NCI-H1930 (cell line): ENCODE measurements around the gene SLC5A2.
"Not testable (repeated sequence)": the region's sequence is repeated elsewhere in the genome, so short reads cannot be mapped to it uniquely, and the experiment has no call there.

Experiments used
- DNase-seq, 2 experiments: peaks; one replicate each; lab custom pipeline; 2025; lab: John Stamatoyannopoulos, UW

The SLC5A2 gene

DNA sequence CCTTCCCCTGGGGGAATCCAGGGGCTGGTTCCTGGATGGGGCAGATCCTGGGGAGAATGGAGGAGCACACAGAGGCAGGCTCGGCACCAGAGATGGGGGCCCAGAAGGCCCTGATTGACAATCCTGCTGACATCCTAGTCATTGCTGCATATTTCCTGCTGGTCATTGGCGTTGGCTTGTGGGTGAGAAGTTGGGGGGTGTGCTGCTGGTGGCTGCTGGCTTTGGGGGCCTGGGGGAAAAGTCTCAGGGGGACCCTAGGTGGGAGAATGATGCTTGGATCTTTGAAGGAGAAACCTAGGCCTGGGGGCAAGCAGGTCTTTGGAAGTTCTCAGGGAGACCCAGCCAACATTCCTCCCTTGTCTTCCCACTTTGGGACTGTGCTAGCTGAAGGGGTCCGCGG, at the start of gene SLC5A2:
TSS of gene SLC5A2 (plus strand) at position 43 of the 400 bp plus-strand sequence. CDS start at position 57, 14 bp downstream.
- DNase-seq: no peak

DNA sequence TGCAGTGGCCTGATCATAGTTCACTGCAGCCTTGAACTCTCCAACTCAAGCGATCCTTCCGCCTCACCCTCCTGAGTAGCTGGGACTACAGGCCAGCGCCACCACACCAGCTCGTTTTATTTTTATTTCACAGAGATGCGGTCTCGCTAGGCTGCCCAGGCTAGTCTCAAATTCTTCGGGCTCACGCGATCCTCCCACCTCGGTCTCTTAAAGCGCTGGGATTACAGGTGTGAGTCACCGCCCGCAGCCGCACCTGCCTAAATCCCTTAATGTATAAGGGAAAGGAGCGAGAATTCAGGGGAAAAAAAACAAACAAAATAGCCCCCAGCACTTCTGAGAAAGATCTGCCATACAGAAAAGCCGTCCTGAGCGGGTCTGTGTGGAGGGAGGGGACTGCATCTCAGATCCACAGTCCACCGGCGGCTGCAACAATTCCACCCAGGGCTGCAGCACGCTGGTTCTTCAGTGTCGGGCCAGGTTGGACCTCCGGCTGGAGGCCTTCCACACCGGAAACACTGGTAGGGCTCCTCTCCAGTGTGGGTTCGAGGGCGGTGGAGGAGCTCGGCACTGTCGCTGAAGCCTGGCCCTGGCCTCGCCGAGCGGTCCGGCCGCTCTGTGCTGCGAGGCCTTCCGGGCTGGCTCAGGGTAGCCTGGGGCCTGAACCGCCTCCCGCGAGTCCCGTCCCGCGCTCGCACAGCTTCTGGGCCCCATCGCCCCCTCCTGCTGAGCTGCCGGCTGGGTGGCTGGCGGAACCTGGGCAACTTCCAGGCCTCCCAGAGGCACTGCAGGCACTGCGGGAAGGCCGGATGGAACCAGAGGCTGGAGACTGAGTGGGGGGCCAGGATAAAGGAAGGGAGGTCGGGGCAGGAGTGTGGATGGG, 47.3 kb upstream of the SLC5A2 start:
- DNase-seq: no peak

DNA sequence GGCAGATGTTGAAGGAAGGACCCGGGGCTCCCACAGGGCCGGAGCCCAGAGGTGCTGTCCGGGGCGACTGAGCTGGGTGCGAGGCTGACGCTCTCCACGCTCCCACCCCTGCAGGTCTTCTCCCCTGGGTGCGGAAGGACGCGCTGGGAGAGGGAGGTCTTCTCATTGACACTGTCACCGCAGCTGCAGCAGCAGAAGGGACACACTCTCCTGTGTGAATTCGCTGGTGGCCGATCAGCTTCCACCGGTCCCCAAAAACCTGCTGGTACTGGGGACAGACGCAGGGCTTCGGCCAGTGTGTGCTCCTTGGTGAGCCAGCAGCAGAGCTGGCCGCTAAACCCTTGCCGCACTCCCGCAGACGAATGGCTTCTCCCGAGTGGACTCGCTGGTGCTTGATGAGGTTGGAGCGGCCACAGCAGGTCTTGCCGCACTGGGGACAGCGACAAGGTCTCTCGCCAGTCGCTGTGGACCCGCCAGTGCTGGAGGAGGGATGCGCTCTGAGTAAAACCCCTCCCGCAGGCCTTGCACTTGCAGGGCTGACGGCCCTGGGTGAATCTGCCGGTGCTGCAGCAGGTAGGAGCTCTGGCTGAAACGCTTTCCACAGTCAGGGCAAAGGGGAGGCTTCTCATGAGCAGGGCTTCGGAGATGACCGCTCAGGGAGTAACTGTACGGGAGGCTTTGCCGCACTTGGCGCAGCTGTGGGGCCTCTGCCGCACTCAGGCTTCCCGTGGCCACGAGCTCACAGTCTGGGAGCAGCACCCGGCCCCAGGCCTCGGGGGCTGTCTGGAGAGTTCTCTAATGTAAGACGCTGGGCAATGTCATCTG, 46.5 kb upstream of the SLC5A2 start:
- no peak for DNase-seq

DNA sequence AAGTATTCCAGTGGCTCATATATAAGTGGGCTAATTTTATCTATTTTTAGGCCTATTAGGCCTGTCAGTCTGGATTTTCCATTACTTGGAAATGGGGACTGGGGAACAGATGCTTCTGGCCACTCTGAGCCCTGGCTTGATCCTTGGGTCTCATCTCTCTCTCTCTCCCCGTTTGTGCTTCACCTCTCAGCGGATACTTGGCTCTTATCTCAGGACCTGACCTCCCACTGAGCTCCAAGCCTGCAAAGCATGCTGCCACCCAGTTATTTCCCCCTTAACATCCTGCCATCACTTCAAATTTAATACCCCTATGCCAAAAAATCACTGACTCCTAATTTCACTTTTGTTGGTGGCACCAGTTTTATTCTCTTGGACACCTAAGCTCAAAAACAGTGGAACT, 44.5 kb upstream of the SLC5A2 start:
- no peak for DNase-seq

DNA sequence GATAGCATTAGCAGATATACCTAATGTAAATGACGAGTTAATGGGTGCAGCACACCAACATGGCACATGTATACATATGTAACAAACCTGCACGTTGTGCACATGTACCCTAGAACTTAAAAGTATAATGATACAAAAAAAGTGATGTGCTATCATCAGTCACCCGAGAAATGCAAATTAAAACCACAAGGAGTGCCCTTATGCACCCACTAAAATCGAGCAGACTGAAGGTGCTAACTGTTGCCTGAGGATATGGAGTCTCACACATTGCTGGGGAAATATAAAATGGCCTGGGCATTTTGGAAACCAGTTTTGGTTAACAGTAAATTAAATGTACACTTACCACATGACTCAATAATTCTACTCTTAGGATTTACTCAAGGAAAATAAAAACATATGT, 43.9 kb upstream of the SLC5A2 start:
- DNase-seq: not testable (repeated sequence)

DNA sequence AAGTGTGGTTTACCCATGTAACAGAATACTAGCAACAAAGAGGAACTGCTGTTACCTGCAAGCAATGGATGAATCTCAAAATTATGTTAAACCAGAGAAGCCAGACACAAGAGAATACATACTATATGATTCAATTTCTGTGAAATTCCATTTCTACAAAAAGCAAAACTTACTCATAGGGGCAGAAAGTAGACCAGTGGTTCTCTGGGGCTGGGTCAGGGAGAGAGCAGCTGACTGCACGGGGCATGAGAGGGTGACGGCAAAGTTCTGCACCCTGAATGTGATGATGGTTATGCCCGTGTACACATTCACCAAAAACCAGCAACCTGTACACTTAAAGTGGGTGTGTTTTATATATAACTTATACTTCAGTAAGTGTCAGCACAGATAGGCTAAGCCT, 43.4 kb upstream of the SLC5A2 start:
- no peak for DNase-seq

DNA sequence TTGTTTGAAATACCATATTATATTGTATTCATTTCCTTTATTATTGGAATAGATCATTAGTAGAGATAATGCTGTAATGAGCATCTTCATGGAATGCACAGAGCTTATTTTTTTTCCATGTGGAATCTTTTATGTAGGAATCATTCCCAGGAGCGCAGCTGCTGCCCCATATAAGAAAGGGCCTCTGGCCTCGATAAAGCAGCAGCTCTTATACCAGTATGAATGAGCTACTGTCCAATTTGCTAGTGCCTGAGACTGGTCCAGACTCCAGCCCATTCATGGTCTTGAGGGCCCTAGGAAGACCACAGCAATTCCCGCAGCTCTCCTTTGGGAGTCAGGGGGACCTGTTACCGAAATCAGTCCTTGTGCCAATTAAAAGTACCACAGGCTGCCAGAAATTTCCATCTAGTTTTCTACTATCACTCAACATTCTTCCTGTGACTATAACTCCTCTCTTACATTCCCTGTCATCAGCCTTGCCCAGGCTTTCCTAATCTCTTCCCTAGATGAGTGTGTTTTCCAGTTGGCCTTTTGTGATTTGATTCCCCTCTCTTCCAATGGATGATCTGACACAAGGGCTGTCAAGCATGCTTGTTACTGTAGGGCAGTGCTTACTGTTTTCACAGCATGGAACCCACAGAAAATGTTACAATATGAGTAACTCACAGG, 42.3 kb upstream of the SLC5A2 start:
- DNase-seq: no peak

DNA sequence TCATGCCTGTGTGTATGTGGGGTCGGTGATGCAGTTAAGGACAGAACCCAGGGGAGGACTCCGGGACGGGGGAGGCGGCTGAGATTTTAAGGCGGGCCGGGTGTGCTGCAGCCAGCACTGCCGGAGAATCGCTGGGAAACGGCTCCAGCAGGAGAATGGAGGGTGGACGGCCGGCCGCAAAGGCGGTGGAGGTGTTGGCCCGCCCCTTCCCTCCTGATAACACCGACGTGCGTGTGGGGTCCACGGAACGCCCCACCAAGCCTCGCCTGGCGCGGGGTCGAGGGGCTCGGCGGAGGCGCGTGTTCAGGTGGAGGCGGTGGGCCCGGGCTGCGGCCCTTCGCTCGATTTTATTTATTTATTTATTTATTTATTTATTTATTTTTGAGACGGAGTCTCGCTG, 41.0 kb upstream of the SLC5A2 start:
- DNase-seq: no peak

DNA sequence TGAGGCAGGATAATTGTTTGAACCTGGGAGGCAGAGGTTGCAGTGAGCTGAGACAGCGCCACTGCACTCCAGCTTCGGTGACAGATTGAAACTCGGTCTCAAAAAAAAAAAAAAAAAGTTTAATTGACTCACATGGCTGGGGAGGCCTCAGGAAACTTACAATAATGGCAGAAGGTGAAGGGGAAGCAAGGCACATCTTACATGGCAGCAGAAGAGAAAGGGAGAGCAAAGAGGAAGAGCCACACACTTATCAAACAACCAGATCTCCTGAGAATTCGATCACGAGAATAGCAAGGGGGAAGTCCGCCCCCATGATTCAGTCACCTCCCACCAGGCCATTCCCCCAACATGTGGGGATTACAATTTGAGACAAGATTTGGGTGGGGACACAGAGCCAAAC, 37.0 kb upstream of the SLC5A2 start:
- DNase-seq: not testable (repeated sequence)

DNA sequence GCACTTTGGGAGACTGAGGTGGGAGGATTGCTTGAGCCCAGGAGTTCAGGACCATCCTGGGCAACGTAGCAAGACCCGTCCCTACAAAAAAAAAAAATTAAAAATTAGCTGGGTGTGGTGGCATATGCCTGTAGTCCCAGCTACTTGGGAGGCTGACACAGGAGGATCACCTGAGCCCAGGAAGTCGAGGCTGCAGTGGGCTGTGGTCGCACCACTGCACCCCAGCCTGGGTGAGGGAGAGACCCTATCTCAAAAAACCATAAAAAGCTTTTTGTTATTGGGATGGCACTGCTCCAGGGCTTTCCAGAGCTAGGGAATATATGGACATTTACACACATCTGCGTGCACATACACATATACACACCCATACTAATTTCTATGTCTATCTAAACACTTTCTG, 31.7 kb upstream of the SLC5A2 start:
- no peak for DNase-seq

DNA sequence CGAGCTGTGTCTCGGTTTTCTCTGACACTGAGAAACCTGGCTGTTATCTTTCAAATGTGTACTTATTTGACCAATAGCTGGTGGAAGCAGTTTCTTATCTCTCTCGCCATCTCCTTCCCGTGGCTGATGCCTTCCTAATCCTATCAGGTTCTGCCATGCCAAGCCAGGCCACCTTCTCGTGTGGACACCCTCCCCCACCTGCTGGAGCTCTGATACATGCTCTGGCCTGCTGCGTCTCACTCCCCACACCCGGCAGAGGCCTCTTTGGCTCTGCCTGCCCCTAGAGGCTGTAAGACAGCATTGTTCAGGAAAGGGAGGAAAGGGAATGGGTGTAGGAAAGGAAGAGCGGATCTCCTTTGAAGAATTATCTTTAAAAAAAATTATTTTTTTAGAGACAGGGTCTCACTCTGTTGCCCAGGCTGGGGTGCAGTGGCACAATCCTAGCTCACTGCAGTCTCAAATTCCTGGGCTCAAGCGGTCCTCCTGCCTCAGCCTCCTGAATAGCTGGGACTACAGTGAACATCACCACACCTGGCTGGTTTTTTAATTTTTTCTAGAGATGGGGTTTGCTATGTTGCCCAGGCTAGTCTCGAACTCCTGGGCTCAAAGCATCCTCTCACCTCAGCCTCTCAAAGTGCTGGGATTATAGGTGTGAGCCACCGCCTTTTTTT, 31.1 kb upstream of the SLC5A2 start:
- DNase-seq: peak; percentile 56 to 61

DNA sequence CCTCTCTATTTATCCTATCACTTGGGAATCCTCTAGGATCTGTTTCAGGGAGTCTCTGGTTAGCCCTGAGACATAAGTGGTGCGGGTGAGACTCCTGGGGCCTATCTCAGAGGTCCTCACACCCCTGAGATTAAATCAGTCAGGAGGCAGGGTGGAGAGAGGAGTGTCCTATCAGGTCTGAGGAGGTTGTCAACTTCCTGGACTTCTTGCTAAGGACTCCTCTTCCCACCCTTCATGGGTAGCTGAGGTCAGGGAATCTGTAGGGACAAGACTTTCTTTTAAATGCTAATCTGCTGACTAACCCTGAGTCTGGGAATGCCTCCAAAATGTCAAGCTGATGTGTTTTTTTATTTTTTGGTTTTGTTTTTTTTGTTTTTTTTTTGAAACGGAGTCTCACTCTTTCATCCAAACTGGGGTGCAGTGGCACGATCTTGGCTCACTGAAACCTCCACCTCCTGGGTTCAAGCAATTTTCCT, 30.3 kb upstream of the SLC5A2 start:
- DNase-seq: no peak

DNA sequence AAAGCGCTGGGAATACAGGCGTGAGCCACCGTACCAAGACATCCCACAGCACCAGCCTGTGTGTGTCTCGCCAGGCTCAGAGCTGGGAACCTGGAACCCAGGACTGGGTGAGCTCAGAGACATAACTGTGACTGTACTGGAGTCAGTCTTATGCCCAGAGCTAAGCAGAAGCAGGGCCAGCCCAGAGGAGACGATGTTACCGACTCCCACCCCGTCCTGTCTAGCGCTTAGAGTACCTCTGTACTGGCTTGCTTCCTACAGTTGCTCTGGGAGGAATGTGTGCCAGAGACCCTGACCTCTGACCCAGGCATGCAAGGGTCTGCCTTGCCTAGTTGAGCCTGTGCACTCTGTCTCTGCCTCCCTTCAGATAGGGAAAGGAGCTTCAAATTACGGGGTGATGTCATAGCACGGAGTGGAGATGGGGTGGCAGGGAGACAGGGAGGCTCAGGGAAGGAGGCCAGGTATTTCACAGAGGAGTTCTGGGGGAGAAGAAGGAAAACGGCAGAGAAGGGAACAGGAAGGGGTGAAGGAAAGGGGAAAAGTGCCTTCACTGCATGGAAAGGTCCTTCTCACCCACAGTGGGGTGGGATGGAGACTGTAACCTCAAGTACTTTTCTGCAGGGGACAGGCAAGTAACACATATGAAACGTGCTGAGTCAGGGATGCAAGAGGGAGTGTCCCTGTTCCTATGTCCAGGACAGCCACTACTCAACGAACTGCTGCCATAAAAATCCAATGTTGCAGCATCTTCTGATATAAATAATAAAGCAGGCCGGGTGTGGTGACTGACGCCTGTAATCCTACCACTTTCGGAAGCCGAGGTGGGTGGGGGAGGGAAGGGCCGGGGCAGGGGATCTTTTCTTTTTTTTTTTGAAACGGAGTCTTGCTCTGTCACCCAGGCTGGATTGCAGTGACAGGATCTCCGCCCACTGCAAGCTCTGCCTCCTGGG, 29.4 kb upstream of the SLC5A2 start:
- no peak for DNase-seq

DNA sequence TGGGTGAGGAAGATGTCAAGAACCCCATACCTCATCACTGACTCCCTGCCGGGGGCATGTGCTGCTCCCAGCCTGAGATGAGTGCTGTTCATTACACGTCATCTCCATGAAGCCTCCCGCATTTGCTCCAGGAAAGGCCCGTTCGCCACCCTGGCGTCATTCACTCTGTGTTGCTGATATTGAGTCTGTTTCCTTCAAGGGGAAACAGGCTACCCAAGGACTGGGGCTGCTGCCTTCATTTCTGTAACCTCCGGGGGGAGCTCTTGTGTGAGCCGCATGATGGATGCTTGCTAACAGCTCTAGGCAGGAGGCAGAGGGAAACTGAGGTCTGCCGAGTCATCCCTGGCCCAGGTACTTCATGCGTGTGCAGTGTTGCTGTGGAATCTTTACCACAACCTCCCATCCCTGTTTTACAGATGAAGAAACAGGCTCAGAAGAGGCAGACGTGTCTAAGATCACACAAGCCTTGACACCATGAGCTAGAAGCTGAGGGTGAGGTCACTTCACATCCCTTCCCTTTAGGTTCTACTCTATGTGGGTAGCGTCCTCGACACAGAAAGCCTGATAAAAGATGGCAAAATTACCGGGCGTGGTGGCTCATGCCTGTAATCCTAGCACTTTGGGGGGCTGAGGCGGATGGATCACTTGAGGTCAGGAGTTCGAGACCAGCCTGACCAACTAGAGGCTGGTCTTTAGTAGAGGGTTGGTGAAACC, 27.2 kb upstream of the SLC5A2 start:
- peak in 1 of 2 experiments; percentile 25 for DNase-seq

DNA sequence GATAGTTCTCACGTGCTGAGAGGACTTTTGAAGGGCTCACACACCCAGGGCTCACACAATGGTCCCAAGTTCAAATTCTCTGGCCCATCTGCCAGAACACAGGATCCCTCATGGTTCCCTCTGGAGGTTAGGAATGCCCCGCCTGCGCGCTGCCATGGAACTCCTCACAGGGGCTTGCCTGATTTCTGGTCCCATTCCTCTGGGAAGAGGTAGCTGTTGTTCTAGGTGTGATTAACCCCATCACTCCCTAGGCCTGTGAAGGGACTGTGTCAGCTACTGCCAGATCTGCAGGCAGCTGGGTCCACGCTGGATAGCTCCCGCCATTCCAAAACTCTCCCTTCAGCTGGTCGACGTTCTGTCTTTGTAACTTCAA, 25.9 kb upstream of the SLC5A2 start:
- no peak for DNase-seq

DNA sequence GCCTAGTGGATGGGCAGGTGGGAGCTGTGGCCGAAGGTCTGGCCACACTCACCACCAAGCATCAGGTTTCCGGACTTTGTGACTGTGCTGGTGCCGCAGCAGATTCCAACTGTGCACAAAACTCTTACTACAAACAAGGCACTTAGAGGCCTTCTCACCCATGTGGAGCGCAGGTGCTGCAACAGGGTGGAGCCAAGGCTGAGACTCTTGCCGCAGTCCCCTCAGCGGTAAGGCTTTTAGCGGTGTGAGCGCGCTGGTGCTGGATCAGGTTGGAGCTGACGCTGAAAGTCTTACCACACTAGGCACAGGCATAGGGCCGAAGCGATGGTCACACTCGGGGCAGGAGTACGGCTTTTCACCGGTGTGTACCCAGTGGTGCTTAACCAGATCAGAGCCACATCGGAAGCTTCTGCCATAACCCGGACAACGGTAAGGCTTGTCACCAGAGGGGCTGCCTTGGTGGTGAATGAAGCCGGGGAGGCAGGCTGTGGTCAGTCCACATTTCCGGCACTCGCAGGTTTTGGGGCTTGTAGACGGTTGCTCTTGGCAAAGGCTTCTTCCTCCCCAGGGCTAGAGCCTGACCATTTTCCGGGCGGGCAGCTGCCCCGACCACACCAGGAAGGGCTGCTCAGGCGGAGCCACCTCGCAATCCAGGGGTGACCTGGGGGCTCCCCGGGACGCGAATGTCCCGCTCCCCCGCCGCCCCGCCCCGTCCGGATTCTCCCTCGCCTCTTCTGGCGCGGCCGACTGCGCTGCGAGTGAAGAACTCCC, 24.7 kb upstream of the SLC5A2 start:
- DNase-seq: peak in 1 of 2 experiments; percentile 61

DNA sequence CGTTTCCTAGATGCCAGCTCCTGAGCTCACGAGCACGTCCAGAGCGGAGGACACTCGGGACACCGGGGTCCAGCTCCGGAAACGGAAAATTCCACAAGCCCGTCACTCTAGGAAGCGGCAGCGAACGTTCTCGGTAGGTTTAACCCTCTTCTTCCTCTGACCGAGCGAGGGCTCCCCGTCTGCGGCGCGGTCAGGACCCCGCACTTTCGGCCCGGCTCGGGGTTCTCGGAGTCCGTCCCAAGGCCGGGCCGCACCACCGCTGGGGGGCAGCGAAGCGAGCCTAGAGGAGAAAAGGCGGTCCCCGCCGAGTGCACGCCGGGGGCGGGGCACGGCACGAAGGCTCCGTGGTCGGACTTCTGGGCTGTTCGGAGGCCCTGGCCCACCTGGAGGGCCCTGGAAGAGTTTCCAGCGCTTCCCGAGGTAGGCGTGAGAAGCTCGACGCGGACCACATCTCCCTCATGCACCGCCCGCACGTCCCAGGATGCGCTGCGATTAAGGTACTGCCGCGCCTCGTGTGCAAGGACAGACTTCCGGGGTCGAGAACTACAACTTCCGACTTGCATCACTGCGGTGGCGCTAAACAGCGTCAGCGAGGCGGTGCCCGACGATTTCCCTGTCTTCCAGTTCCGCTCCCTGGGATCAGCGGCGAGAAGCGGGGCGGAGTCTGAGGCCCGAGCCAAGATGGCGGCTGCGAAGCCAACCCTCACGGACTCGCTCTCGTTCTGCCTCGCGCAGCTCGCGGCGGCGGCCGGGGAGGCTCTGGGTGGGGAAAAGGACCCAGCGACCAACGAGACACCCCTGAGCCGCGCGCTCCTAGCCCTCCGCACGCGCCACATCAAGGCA, 23.9 kb upstream of the SLC5A2 start, which contains the start of gene ARMC5:
TSS of gene ARMC5 (plus strand) at position 658 of the 843 bp plus-strand sequence. CDS start at position 682, 24 bp downstream.
- DNase-seq: peak; percentile 95 to 97
